SU-DHL-6 (cell line): ENCODE data around the gene SLC8B1.

Source experiments
- CTCF ChIP-seq: fragments of 200-600 bp; sonication (generic); IDR thresholded peaks from one replicate; pipeline ENCODE4 v1.5.1; 2017; ENCODE audit warnings: antibody characterized with exemption, mild to moderate bottlenecking, low read length, moderate library complexity; ENCODE audit not compliant: insufficient read depth, poor library complexity, severe bottlenecking
- EZH2phosphoT487 ChIP-seq: fragments of 200-600 bp; sonication (generic), shearing (Covaris generic); conservative IDR thresholded peaks from 2 replicates; pipeline ENCODE4 v1.6.1; 2018; ENCODE audit warnings: mild to moderate bottlenecking, antibody characterized with exemption, low read length, moderate library complexity, mixed read lengths

- TF ChIP-seq CTCF (no peak), EZH2phosphoT487 (no peak)
These were observed 58.6 kb downstream of the SLC8B1 start for GRCh38 chr12:113276306-113276705.
